ENCODE measurements around the gene SH2B3. TPM values are rescaled to one million over a fixed set of nuclear protein-coding genes. Genes with fewer than 3 reads are reported as not detected.

The SH2B3 gene
- total RNA-seq, 2 experiments from 2014 or later = 25.8 to 51.3 TPM

DNA sequence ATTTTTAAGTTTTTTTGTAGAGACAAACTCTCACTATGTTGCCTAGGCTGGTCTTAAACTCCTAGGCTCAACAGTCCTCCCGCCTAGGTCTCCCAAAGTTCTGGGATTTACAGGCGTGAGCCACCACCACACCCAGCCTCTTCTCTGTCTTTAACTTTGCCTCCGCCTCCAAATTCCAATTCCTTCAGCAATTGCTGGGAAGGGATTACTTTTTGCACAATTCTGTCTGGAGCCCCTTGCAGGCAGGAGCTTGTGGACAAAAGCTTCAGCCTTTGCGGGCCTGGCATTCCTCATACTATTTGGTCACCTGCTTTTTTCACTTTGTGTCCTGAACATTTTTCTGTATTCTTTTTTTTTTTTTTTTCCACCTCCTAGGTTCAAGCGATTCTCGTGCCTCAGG is 26.0 kb downstream of the SH2B3 start:
- no peak overlapping the region for H3K27ac ChIP-seq (ENCODE audit: low read depth, low read length, poor library complexity, severe bottlenecking)
- peaks cover 34% of the 10 kb centered on the region for H3K36me3 ChIP-seq (ENCODE audit: insufficient read depth, low read length)
- H3K4me3 ChIP-seq (ENCODE audit: low read depth, low read length, poor library complexity, severe bottlenecking) = no peak overlapping the region
- H3K79me2 ChIP-seq (ENCODE audit: insufficient read depth, low read depth, low read length) = peaks cover 45% of the 10 kb centered on the region
- BruUV-seq (replicated peaks) = no TSS peak
- 0 out of 2 replicates have a peak, but pooled peaks cover 7% of the 10 kb centered on the region for H4K20me1 ChIP-seq (ENCODE audit: insufficient read depth, low read length)
- ChIA-PET CTCF (ENCODE audit: unreplicated experiment) (no interaction called here), POLR2A (interaction anchor here (0.7 kb wide), 1 partner anchor 1250 kb away, joined by 3 read pairs; no protein-coding TSS in a partner anchor)
- intact Hi-C loops (cut with micrococcal nuclease; ENCODE audit: unreplicated experiment) = no loop called here
- no peak overlapping the region for H3K4me2 ChIP-seq (ENCODE audit: low read length)
- DNase-seq (ENCODE audit: low spot score) = no peak
- no peaks in the 10 kb centered on the region for H3K9me2 ChIP-seq (ENCODE audit: insufficient read depth, low read length)
- H3K4me1 ChIP-seq (ENCODE audit: insufficient read depth, low read length, poor library complexity, severe bottlenecking) = peaks cover 73% of the 10 kb centered on the region
- no peak overlapping the region for H2AFZ ChIP-seq (ENCODE audit: low read length)
- H3K9me3 ChIP-seq (ENCODE audit: low read length) = no peaks in the 10 kb centered on the region
- no peak for TF ChIP-seq EZH2phosphoT487 (IDR thresholded peaks at IDR 0.05; ENCODE audit: borderline replicate concordance, low read depth, low read length)
- TF ChIP-seq, protein P1, sequence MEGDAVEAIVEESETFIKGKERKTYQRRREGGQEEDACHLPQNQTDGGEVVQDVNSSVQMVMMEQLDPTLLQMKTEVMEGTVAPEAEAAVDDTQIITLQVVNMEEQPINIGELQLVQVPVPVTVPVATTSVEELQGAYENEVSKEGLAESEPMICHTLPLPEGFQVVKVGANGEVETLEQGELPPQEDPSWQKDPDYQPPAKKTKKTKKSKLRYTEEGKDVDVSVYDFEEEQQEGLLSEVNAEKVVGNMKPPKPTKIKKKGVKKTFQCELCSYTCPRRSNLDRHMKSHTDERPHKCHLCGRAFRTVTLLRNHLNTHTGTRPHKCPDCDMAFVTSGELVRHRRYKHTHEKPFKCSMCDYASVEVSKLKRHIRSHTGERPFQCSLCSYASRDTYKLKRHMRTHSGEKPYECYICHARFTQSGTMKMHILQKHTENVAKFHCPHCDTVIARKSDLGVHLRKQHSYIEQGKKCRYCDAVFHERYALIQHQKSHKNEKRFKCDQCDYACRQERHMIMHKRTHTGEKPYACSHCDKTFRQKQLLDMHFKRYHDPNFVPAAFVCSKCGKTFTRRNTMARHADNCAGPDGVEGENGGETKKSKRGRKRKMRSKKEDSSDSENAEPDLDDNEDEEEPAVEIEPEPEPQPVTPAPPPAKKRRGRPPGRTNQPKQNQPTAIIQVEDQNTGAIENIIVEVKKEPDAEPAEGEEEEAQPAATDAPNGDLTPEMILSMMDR (conservative IDR thresholded peaks at IDR 0.05; ENCODE audit: low read length) = no peak

DNA sequence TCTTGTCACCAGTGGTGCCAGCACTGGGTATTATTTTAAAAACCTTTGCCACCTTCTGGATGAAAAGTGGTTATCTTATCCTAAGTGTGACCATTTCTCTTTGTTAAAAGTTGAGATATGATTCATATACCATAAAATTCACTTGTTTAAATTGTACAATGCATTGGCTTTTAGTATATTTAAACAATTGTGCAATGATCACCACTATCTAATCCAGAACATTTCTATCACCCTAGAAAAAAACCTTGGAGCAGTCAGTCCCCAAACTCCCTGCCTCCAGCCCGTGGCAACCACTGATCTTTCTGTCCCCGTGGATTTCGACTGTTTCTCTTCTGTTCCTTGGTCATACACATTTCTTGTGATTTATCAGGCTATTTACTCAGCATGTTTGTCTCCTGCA is 28.3 kb downstream of the SH2B3 start:
- no TSS peak for BruUV-seq (replicated peaks)
- peak overlapping the region; percentile 84 for H3K4me2 ChIP-seq (ENCODE audit: low read length)
- H3K27ac ChIP-seq (ENCODE audit: low read depth, low read length, poor library complexity, severe bottlenecking) = peak overlapping the region; percentile 69
- H3K4me3 ChIP-seq (ENCODE audit: low read depth, low read length, poor library complexity, severe bottlenecking) = peak overlapping the region; percentile 45
- H3K9me2 ChIP-seq (ENCODE audit: insufficient read depth, low read length) = no peaks in the 10 kb centered on the region
- DNase-seq (ENCODE audit: low spot score) = no peak
- H3K4me1 ChIP-seq (ENCODE audit: insufficient read depth, low read length, poor library complexity, severe bottlenecking) = peaks cover 83% of the 10 kb centered on the region
- CTCF ChIA-PET (ENCODE audit: unreplicated experiment) = interaction anchor here (0.6 to 1.1 kb wide), 2 partner anchors 21 to 691 kb away, joined by 3 read pairs; no protein-coding TSS in a partner anchor
- no peak overlapping the region for H2AFZ ChIP-seq (ENCODE audit: low read length)
- TF ChIP-seq, protein P1 (conservative IDR thresholded peaks at IDR 0.05; ENCODE audit: low read length) = no peak
- TF ChIP-seq EZH2phosphoT487 (IDR thresholded peaks at IDR 0.05; ENCODE audit: borderline replicate concordance, low read depth, low read length) = no peak
- intact Hi-C loops (cut with micrococcal nuclease; ENCODE audit: unreplicated experiment) = no loop called here
- H3K9me3 ChIP-seq (ENCODE audit: low read length) = no peaks in the 10 kb centered on the region
- peaks cover 45% of the 10 kb centered on the region for H3K79me2 ChIP-seq (ENCODE audit: insufficient read depth, low read depth, low read length)
- H4K20me1 ChIP-seq (ENCODE audit: insufficient read depth, low read length) = 0 out of 2 replicates have a peak, but pooled peaks cover 11% of the 10 kb centered on the region
- H3K36me3 ChIP-seq (ENCODE audit: insufficient read depth, low read length) = peaks cover 36% of the 10 kb centered on the region
- POLR2A ChIA-PET = interaction anchor here (0.7 to 1.8 kb wide), 5 partner anchors 10 to 85 kb away, joined by 3 to 12 read pairs (median 5); no protein-coding TSS in a partner anchor

DNA sequence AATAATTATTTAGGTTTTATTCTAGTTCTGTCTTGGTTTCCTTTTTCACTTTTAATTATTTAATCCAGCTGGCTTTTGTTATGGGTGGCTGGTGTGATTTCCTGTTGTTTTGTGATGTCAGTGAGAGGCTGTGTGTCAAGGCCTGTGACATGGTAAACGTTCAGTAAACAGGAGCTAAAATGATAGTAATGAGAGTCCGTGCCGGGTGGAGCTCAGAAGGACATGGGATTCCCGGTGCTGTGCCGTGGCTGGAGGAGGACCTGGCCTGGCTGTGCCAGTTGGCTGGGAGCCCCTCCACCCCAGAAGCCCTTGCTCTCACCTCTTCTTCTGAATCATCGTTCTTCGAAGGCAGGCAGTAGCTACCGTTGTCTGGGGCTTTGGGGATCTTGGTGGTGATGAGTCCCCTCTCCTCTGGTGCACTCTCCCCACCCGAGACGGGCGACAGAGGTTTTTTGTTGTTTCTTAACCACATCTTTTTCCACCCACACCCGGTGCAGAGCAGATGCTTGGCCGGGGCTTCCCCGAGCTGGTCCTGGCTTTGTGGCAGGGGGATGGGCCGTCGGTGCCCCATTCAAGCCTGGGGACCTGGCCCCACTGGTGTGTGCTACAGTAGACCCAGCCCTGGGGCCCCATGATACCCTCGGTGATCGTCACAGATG is 29.1 kb downstream of the SH2B3 start:
- Histone ChIP-seq H3K4me3 (ENCODE audit: low read depth, low read length, poor library complexity, severe bottlenecking) (peak overlapping the region; percentile 45), H4K20me1 (ENCODE audit: insufficient read depth, low read length) (0 out of 2 replicates have a peak, but pooled peaks cover 11% of the 10 kb centered on the region), H2AFZ (ENCODE audit: low read length) (no peak overlapping the region), H3K4me2 (ENCODE audit: low read length) (peak overlapping the region; percentile 84), H3K9me3 (ENCODE audit: low read length) (no peaks in the 10 kb centered on the region), H3K27ac (ENCODE audit: low read depth, low read length, poor library complexity, severe bottlenecking) (peak overlapping the region; percentile 69), H3K4me1 (ENCODE audit: insufficient read depth, low read length, poor library complexity, severe bottlenecking) (peaks cover 75% of the 10 kb centered on the region), H3K79me2 (ENCODE audit: insufficient read depth, low read depth, low read length) (peaks cover 42% of the 10 kb centered on the region; the same call in 1 of the 2 replicates), H3K9me2 (ENCODE audit: insufficient read depth, low read length) (no peaks in the 10 kb centered on the region), H3K36me3 (ENCODE audit: insufficient read depth, low read length) (peaks cover 36% of the 10 kb centered on the region)
- BruUV-seq (replicated peaks) = no TSS peak
- peak; percentile 72 for DNase-seq (ENCODE audit: low spot score)
- POLR2A ChIA-PET = interaction anchor here (0.6 to 1.8 kb wide), 7 partner anchors 9 to 307 kb away, joined by 3 to 12 read pairs (median 5); no protein-coding TSS in a partner anchor
- intact Hi-C loops (cut with micrococcal nuclease; ENCODE audit: unreplicated experiment) = no loop called here
- CTCF ChIA-PET (ENCODE audit: unreplicated experiment) = interaction anchor here (0.6 to 1.1 kb wide), 3 partner anchors 9 to 692 kb away, joined by 3 to 5 read pairs (median 3); no protein-coding TSS in a partner anchor
- TF ChIP-seq, protein P1 (conservative IDR thresholded peaks at IDR 0.05; ENCODE audit: low read length) = no peak
- no peak for TF ChIP-seq EZH2phosphoT487 (IDR thresholded peaks at IDR 0.05; ENCODE audit: borderline replicate concordance, low read depth, low read length)
